Mononuclear cell (primary cell): ENCODE results near the gene RFT1. TPM values are rescaled to one million over a fixed set of nuclear protein-coding genes. Genes with fewer than 3 reads are reported as not detected.
"Not testable (repeated sequence)": the region's sequence is repeated elsewhere in the genome, so short reads cannot be mapped to it uniquely, and the experiment has no call there.

Source experiments
- H3K27me3 ChIP-seq: 2 replicates; pipeline ENCODE4 v1.6.0; 2011; ENCODE audit warnings: low read length, control low read depth; ENCODE audit not compliant: insufficient read depth
- H3K4me1 ChIP-seq: 2 replicates; pipeline ENCODE4 v1.5.1; 2011; ENCODE audit warnings: mild to moderate bottlenecking, low read length, control low read depth; ENCODE audit not compliant: insufficient read depth
- H3K4me3 ChIP-seq: 2 replicates; pipeline ENCODE4 v1.5.1; 2011; ENCODE audit warnings: mild to moderate bottlenecking, low read length, moderate library complexity
- H3K9me3 ChIP-seq: 2 replicates; pipeline ENCODE4 v1.5.1; 2011; ENCODE audit warnings: low read depth, mild to moderate bottlenecking, control low read depth, low read length
- total RNA-seq: library from RNA; depleted of rRNA; stranded (reverse); fragments of >200 nt; gene quantifications from one replicate; pipeline ENCODE4 v1.2.3, GENCODE V29; 2012

RFT1 gene
- total RNA-seq, 1 donor, result 8.7 TPM

- no peaks in the 10 kb centered on the region for H3K4me1 ChIP-seq
- H3K9me3 ChIP-seq, result no peaks in the 10 kb centered on the region
- H3K27me3 ChIP-seq, result peaks cover 2% of the 10 kb centered on the region
- no peak overlapping the region for H3K4me3 ChIP-seq
Observed at GRCh38 chr3:53065841-53066480, 64.3 kb downstream of the RFT1 start.

GRCh38 chr3:53062905-53063304, 67.3 kb downstream of the RFT1 start:
- Histone ChIP-seq H3K4me1 (no peaks in the 10 kb centered on the region), H3K27me3 (peaks cover 2% of the 10 kb centered on the region), H3K9me3 (no peaks in the 10 kb centered on the region), H3K4me3 (no peak overlapping the region)

- Histone ChIP-seq H3K9me3 (no peaks in the 10 kb centered on the region), H3K27me3 (no peaks in the 10 kb centered on the region), H3K4me3 (no peak overlapping the region), H3K4me1 (no peaks in the 10 kb centered on the region)
Observed at GRCh38 chr3:53056442-53056841, 73.8 kb downstream of the RFT1 start.

GRCh38 chr3:53054233-53054632, 76.0 kb downstream of the RFT1 start:
- not testable (repeated sequence) for H3K4me1 ChIP-seq, H3K4me3 ChIP-seq, H3K27me3 ChIP-seq, H3K9me3 ChIP-seq

GRCh38 chr3:53051929-53052328, 78.3 kb downstream of the RFT1 start:
- H3K9me3 ChIP-seq, result no peaks in the 10 kb centered on the region
- H3K27me3 ChIP-seq, result peaks cover 10% of the 10 kb centered on the region
- no peak overlapping the region for H3K4me3 ChIP-seq
- H3K4me1 ChIP-seq, result peaks cover 2% of the 10 kb centered on the region

GRCh38 chr3:53049987-53050386, 80.2 kb downstream of the RFT1 start:
- Histone ChIP-seq H3K4me1 (peaks cover 8% of the 10 kb centered on the region), H3K4me3 (no peak overlapping the region)

GRCh38 chr3:53046171-53047170, 83.8 kb downstream of the RFT1 start:
- Histone ChIP-seq H3K4me1 (peaks cover 16% of the 10 kb centered on the region), H3K4me3 (peak overlapping the region; percentile 76), H3K27me3 (peaks cover 13% of the 10 kb centered on the region)

More at GRCh38 chr3:53049987-53050386, 80.2 kb downstream of the RFT1 start:
- Histone ChIP-seq H3K9me3 (no peaks in the 10 kb centered on the region), H3K27me3 (peaks cover 13% of the 10 kb centered on the region)

GRCh38 chr3:53045518-53046170, 84.6 kb downstream of the RFT1 start, which contains the start of gene SFMBT1:
Gene SFMBT1 (minus strand): TSS chr3:53046073. CDS start chr3:52969128, 76,945 bp downstream.
- peaks cover 13% of the 10 kb centered on the region for H3K27me3 ChIP-seq
- H3K4me1 ChIP-seq, result peaks cover 18% of the 10 kb centered on the region
- no peaks in the 10 kb centered on the region for H3K9me3 ChIP-seq
- H3K4me3 ChIP-seq, result peak within 1 kb of the TSS; percentile 78

More at GRCh38 chr3:53046171-53047170, 83.8 kb downstream of the RFT1 start:
- no peaks in the 10 kb centered on the region for H3K9me3 ChIP-seq

GRCh38 chr3:53044711-53045517, 85.3 kb downstream of the RFT1 start:
- Histone ChIP-seq H3K9me3 (no peaks in the 10 kb centered on the region), H3K27me3 (peaks cover 13% of the 10 kb centered on the region), H3K4me1 (peaks cover 19% of the 10 kb centered on the region), H3K4me3 (peak overlapping the region; percentile 78)

- Histone ChIP-seq H3K27me3 (peaks cover 13% of the 10 kb centered on the region), H3K9me3 (no peaks in the 10 kb centered on the region), H3K4me1 (peaks cover 19% of the 10 kb centered on the region), H3K4me3 (peak overlapping the region; percentile 78)
Observed at GRCh38 chr3:53044371-53044710, 85.9 kb downstream of the RFT1 start.

- Histone ChIP-seq H3K4me3 (no peak overlapping the region), H3K4me1 (peaks cover 19% of the 10 kb centered on the region), H3K9me3 (no peaks in the 10 kb centered on the region), H3K27me3 (peaks cover 13% of the 10 kb centered on the region)
Observed at GRCh38 chr3:53043738-53044137, 86.5 kb downstream of the RFT1 start.

- H3K27me3 ChIP-seq, result peaks cover 10% of the 10 kb centered on the region
- no peak overlapping the region for H3K4me3 ChIP-seq
- peaks cover 19% of the 10 kb centered on the region for H3K4me1 ChIP-seq
- no peaks in the 10 kb centered on the region for H3K9me3 ChIP-seq
Observed at GRCh38 chr3:53042651-53043050, 87.6 kb downstream of the RFT1 start.

GRCh38 chr3:53040351-53040820, 89.8 kb downstream of the RFT1 start:
- H3K4me1 ChIP-seq, result peaks cover 17% of the 10 kb centered on the region
- no peaks in the 10 kb centered on the region for H3K27me3 ChIP-seq
- no peaks in the 10 kb centered on the region for H3K9me3 ChIP-seq
- H3K4me3 ChIP-seq, result no peak overlapping the region

GRCh38 chr3:53039376-53039752, 90.9 kb downstream of the RFT1 start:
- Histone ChIP-seq H3K4me3 (no peak overlapping the region), H3K9me3 (no peaks in the 10 kb centered on the region), H3K4me1 (peaks cover 12% of the 10 kb centered on the region), H3K27me3 (no peaks in the 10 kb centered on the region)
